GM12873 (cell line): ENCODE measurements around the gene GPR108.

Experiments
- TF ChIP-seq, protein P1 (sequence below): IDR thresholded peaks from 2 replicates; pipeline ENCODE4 v1.5.1; 2012; ENCODE audit warnings: low read depth, mild to moderate bottlenecking, moderate library complexity, low read length, control low read depth; ENCODE audit not compliant: insufficient read depth; ENCODE audit errors: missing control alignments

The GPR108 gene

DNA sequence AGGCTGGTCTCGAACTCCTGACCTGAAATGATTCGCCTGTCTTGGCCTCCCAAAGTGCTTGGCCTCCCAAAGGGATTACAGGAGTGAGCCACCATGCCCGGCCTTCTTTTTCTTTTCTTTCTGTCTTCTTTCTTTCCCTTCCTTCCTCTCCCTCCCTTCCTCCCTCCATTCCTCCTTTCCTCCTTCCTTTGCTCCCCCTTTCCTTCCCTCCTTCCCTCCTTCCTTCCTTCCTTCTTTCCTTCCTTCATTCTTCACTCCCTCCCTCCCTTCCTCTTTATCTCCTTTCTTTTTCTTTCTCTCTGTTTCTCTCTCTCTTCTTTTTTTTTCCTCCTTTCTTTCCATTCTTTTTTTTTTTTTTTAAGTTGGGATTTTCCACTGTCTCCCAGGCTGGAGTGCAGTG, 29.0 kb downstream of the GPR108 start:
- TF ChIP-seq, protein P1, sequence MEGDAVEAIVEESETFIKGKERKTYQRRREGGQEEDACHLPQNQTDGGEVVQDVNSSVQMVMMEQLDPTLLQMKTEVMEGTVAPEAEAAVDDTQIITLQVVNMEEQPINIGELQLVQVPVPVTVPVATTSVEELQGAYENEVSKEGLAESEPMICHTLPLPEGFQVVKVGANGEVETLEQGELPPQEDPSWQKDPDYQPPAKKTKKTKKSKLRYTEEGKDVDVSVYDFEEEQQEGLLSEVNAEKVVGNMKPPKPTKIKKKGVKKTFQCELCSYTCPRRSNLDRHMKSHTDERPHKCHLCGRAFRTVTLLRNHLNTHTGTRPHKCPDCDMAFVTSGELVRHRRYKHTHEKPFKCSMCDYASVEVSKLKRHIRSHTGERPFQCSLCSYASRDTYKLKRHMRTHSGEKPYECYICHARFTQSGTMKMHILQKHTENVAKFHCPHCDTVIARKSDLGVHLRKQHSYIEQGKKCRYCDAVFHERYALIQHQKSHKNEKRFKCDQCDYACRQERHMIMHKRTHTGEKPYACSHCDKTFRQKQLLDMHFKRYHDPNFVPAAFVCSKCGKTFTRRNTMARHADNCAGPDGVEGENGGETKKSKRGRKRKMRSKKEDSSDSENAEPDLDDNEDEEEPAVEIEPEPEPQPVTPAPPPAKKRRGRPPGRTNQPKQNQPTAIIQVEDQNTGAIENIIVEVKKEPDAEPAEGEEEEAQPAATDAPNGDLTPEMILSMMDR: no peak

DNA sequence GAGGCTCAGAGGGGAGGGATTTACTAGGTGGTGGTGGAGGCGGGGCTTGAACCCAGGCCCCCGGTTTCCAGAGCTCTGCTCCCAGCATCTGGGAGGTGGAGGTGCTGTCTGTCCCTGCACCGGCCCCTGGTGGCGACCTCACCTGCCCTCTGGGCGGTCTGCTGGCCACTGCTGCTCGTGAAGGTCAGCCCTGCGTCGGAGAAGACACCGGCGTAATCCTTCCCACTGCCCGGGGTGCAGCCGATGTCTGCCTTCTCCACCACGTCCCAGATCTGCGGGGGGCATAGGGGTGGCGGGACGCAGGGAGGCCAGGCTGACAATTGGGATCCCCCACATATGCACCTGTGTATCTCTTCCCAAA, 29.7 kb downstream of the GPR108 start:
- TF ChIP-seq, protein P1: no peak

DNA sequence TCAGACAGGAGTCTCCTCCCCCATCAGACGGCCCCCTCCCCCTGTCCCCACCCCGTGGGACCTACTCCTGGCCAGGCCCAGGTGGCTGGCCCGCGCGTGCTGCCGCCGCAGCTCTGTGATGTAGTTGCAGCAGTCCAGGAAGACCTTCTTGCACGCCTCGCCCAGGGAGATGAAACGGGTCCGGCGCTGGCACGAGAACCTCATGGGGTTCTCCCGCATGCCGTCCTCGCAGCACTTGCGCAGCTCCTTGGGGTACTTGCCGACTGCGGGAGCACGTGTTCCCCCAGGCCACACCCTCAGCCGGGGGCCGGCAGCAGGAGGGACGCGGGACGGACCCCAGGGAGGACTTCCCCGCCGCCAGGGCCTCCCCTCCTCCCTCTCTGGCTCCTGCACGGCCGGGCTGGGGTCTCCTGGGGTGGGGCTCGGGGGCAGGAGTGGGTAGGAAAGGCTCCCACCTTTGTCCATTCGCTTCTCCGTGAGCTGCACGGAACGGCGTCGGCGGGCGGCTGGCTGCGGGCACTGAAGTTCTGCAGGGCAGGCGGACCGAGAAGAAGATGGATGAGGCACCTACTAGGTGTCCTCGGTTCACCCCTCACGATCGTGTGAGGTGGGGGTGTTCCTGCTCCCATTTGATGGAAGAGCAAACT, 30.2 kb downstream of the GPR108 start:
- TF ChIP-seq, protein P1: no peak

DNA sequence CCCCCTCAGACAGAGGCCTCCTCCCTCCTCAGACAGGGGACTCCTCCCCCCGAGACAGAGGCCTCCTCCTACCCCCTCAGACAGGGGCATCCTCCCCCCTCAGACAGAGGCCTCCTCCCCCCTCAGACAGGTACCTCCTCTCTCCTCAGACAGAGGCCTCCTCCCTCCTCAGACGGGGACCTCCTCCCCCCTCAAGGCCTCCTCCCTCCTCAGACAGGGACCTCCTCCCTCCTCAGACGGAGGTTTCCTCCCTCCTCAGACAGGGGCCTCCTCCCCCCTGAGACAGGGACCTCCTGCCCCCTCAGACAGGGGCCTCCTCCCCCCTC, 30.8 kb downstream of the GPR108 start:
- TF ChIP-seq, protein P1: no peak

DNA sequence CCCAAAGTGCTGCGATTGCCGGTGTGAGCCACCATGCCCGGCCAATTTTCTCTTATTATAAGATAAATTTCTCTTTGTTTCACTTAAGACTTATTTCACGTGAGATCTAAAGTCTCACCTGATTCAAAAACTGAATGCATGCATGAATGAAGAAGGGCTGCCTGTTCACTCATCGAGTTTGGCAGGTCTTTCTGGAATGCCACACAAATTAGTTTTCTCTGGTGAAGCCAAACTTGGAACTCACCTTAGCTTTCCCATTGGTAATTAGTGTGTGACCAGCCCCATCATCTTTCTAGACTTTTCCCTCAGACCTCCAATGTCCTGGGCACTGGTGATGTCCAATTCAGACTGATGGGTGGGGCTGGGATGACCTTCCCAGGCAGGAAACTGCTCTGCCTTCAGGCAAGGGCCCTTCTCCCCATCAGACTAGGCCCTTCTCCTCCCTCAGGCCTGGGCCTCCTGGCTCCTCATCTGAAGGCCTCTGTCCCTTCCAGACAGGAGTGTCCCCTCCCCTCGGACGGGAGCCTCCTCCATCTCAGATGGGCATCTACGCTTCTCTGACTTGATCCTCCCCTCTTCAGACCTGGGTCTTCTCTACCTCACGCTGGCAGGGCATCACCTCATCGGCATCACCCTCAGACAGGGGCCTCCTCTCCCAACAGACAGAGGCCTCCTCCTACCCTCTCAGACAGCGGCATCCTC, 31.3 kb downstream of the GPR108 start:
- TF ChIP-seq, protein P1: no peak

DNA sequence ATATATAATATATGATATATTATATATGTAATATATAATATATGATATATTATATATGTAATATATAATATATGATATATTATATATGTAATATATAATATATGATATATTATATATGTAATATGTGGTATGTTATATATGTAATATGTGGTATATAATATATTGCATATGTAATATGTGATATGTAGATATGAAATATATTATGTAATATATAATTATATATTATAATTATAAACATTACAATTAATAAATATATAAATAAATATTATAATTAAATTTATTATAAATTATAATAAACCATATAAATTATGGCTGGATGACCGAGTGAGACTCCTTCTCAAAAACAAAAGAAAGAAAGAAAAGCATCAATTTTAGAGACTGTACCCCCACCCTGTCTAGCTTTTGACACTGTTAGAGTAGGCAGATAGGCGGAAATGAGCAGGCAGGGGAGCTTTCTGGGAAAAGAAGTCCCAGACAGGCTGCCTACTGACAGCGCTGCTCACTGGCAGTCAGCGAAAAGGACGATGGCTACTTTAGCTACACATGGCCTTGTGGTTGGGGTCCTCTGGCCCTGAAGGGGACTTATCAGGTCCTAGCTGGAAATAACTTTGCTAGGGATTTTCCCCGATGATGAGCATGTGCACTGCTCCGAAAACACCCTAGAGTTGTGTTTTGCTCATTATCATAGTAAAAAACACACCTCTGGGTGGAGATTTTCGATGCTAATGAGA, 36.6 kb downstream of the GPR108 start:
- TF ChIP-seq, protein P1: no peak

DNA sequence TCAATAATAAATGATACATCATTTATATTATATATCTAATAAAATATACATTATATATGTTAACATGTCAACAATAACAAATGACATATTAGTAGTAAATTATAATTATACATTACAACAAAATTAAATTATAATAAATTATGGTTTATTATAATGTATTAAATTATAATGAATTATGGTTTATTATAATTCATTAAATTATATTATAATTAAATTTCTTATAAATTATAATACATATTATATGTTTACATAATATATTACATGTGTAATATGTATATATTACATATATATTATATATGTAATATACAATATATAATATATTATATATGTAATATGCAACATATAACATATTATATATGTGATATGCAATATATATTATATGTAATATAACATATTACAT, 37.4 kb downstream of the GPR108 start:
- TF ChIP-seq, protein P1: no peak
